ENCODE measurements around the gene FOXP2.

- TF ChIP-seq EZH2 (IDR thresholded peaks at IDR 0.05; ENCODE audit: low read length, unreplicated experiment) (no peak), CTCF (conservative IDR thresholded peaks at IDR 0.05; ENCODE audit: low read depth, low read length) (no peak), EZH2phosphoT487 (IDR thresholded peaks at IDR 0.05; ENCODE audit: borderline replicate concordance, low read length) (no peak)
Observed at GRCh38 chr7:114481999-114482398, 67.4 kb downstream of the FOXP2 start.
